HL-60 (cell line): ENCODE data around the gene TMEM134.

ENCODE experiments used
- DNase-seq, 2 experiments: peaks; one replicate each; pipeline ENCODE4 v3.0.0-alpha.2; 2010 to 2020; ENCODE audit warnings: low read depth in 1 of 2, low spot score in 1 of 2
- H3K27ac ChIP-seq: fragments of 250-450 bp; sonication (Bioruptor Pico); replicated peaks from 2 replicates; pipeline ENCODE4 v1.5.1; 2020; ENCODE audit warnings: mild to moderate bottlenecking, moderate library complexity
- H3K27me3 ChIP-seq: fragments of 250-450 bp; sonication (Bioruptor Pico); 2 replicates; pipeline ENCODE4 v1.5.1; 2021; ENCODE audit warnings: mild to moderate bottlenecking, moderate library complexity; ENCODE audit not compliant: insufficient read depth, poor library complexity, severe bottlenecking
- H3K4me3 ChIP-seq: replicated peaks from 2 replicates; pipeline ENCODE4 v1.5.1; 2011; ENCODE audit warnings: mild to moderate bottlenecking, control low read depth, low read length; ENCODE audit not compliant: insufficient read depth
- GABPA ChIP-seq: IDR thresholded peaks from 2 replicates; pipeline ENCODE4 v1.6.1; 2012; ENCODE audit warnings: low read depth
- POLR2AphosphoS5 ChIP-seq: IDR thresholded peaks from 2 replicates; pipeline ENCODE4 v1.6.1; 2012; ENCODE audit warnings: low read depth
- SPI1 ChIP-seq: IDR thresholded peaks from 2 replicates; pipeline ENCODE4 v1.6.1; 2012; ENCODE audit warnings: low read depth, mild to moderate bottlenecking, borderline replicate concordance
- TF ChIP-seq, protein P1 (sequence below): IDR thresholded peaks from one replicate; pipeline ENCODE4 v1.5.1; 2011; ENCODE audit warnings: low read length, control low read depth, inconsistent platforms; ENCODE audit not compliant: insufficient read depth
- TF ChIP-seq, protein P2 (sequence below): IDR thresholded peaks from 2 replicates; pipeline ENCODE4 v1.6.1; 2012; ENCODE audit warnings: low read depth; ENCODE audit not compliant: insufficient replicate concordance

Gene TMEM134

DNA sequence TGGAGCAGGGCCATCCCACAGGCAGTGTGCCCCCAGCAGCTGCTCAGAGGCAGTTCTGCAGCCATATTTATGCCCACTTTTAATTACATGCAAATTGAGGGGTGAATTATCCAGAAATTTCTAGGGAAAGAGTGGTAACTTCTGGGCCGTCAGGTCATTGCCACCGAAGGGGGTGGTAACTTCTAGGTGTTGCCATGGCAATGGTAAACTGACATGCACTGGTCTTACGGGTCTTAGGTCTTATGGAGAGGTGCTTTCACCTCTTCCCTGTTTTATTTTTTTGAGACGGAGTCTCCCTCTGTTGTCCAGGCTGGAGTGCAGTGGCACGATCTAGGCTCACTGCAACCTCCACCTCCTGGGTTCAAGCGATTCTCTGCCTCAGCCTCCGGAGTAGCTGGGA is 3.8 kb upstream of the TMEM134 start:
- Histone ChIP-seq H3K4me3 (no peak overlapping the region), H3K27ac (no peak overlapping the region), H3K27me3 (no peaks in the 10 kb centered on the region)
- no peak for DNase-seq
- TF ChIP-seq POLR2AphosphoS5: no peak
- no peak for TF ChIP-seq GABPA

DNA sequence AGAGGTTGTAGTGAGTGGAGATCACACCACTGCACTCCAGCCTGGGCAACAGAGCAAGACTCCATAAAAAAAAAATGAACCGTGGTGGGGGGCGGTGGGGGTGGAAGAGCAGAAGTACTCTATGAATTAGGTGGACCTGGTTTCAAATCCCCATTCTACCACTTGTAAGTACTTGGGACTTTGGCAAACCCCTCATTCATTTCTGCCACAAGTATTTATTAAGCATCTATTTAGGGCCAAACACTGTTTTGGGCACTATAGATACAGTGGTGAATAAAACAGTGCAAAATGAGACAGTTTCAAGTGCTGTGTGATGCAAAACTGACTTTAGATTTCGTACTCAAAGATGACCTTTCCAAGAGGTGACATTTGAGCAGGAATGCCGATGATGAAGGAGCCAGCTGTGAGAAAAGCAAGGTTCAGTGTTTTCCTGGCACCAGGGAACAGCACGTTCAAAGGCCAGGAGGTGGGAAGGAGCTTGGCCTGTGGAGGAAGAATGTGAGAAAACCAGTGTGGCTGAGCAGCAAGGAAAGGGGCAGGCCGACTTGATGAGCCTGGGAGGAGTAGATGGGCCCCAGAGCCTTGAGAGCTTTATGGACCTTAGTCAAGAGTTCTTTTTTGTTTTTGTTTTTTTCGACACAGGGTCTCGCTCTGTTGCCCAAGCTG is 1.4 kb upstream of the TMEM134 start:
- DNase-seq: no peak
- H3K27ac ChIP-seq: no peak overlapping the region
- TF ChIP-seq POLR2AphosphoS5: no peak
- no peak for TF ChIP-seq GABPA
- TF ChIP-seq, protein P1, sequence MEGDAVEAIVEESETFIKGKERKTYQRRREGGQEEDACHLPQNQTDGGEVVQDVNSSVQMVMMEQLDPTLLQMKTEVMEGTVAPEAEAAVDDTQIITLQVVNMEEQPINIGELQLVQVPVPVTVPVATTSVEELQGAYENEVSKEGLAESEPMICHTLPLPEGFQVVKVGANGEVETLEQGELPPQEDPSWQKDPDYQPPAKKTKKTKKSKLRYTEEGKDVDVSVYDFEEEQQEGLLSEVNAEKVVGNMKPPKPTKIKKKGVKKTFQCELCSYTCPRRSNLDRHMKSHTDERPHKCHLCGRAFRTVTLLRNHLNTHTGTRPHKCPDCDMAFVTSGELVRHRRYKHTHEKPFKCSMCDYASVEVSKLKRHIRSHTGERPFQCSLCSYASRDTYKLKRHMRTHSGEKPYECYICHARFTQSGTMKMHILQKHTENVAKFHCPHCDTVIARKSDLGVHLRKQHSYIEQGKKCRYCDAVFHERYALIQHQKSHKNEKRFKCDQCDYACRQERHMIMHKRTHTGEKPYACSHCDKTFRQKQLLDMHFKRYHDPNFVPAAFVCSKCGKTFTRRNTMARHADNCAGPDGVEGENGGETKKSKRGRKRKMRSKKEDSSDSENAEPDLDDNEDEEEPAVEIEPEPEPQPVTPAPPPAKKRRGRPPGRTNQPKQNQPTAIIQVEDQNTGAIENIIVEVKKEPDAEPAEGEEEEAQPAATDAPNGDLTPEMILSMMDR: no peak
- H3K4me3 ChIP-seq: no peak overlapping the region
- H3K27me3 ChIP-seq: no peaks in the 10 kb centered on the region

DNA sequence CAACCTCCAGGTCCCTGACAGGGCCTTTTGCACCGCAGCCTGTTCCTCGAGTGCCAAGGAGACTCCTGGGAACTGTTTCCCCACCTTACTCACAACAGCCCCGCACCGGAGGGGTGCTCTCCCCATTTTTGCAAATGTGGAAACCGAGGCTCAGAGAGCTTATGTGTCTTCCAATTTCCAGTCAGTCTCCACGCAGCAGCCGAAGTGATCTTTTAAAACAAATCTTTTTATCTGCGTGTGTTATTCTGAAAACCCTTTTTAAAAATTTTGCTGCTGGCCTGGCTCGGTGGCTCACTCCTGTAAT is 409 bp upstream of the TMEM134 start:
- Histone ChIP-seq H3K27ac (peak overlapping the region; percentile 72), H3K4me3 (peak overlapping the region; percentile 65), H3K27me3 (no peaks in the 10 kb centered on the region)
- DNase-seq: no peak
- TF ChIP-seq, protein P1: no peak
- TF ChIP-seq, protein P2, sequence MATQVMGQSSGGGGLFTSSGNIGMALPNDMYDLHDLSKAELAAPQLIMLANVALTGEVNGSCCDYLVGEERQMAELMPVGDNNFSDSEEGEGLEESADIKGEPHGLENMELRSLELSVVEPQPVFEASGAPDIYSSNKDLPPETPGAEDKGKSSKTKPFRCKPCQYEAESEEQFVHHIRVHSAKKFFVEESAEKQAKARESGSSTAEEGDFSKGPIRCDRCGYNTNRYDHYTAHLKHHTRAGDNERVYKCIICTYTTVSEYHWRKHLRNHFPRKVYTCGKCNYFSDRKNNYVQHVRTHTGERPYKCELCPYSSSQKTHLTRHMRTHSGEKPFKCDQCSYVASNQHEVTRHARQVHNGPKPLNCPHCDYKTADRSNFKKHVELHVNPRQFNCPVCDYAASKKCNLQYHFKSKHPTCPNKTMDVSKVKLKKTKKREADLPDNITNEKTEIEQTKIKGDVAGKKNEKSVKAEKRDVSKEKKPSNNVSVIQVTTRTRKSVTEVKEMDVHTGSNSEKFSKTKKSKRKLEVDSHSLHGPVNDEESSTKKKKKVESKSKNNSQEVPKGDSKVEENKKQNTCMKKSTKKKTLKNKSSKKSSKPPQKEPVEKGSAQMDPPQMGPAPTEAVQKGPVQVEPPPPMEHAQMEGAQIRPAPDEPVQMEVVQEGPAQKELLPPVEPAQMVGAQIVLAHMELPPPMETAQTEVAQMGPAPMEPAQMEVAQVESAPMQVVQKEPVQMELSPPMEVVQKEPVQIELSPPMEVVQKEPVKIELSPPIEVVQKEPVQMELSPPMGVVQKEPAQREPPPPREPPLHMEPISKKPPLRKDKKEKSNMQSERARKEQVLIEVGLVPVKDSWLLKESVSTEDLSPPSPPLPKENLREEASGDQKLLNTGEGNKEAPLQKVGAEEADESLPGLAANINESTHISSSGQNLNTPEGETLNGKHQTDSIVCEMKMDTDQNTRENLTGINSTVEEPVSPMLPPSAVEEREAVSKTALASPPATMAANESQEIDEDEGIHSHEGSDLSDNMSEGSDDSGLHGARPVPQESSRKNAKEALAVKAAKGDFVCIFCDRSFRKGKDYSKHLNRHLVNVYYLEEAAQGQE: no peak
- TF ChIP-seq POLR2AphosphoS5 (no peak), GABPA (no peak), SPI1 (no peak)

DNA sequence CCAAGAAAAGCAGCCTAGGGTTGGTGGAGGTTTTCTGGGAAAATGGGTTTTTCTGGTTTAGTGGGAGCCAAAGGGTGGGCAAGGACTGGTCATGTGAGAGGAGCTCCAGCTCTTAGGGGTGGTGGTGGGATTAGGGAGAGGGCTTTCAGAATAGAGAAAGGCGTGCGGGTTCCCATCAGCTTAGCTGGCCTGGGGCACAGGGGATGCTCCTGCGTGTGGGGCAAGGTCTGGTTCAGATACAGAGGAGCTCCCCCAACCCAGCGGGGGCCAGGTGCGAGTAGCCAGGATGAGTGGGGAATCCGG is 644 bp downstream of the TMEM134 start:
- DNase-seq: no peak
- Histone ChIP-seq H3K27ac (peak overlapping the region; percentile 49), H3K4me3 (peak overlapping the region; percentile 65), H3K27me3 (no peaks in the 10 kb centered on the region)
- TF ChIP-seq POLR2AphosphoS5 (no peak), SPI1 (no peak), GABPA (no peak)
- TF ChIP-seq, protein P2: no peak
- TF ChIP-seq, protein P1: no peak
